Hepatocyte (in vitro differentiated cells): ENCODE results near the gene EPHA2. TPM values are rescaled to one million over a fixed set of nuclear protein-coding genes. Genes with fewer than 3 reads are reported as not detected.

Experiments
- DNase-seq: peaks from one replicate; pipeline ENCODE4 v3.0.0-alpha.2; 2016; ENCODE audit warnings: low spot score
- H2AFZ ChIP-seq: fragments of 200-600 bp; sonication (generic); 2 replicates; pipeline ENCODE4 v1.6.0; 2016; ENCODE audit warnings: antibody characterized with exemption, mild to moderate bottlenecking
- H3K27ac ChIP-seq: fragments of 200-600 bp; sonication (generic); 2 replicates; pipeline ENCODE4 v1.5.1; 2016; ENCODE audit warnings: mild to moderate bottlenecking
- H3K27me3 ChIP-seq: fragments of 200-600 bp; sonication (generic); 2 replicates; pipeline ENCODE4 v1.6.1; 2016
- H3K36me3 ChIP-seq: fragments of 200-600 bp; sonication (generic); replicated peaks from 2 replicates; pipeline ENCODE4 v1.5.1; 2016; ENCODE audit warnings: low read depth; ENCODE audit not compliant: insufficient read depth
- H3K4me1 ChIP-seq: fragments of 200-600 bp; sonication (generic); 2 replicates; pipeline ENCODE4 v1.5.1; 2016; ENCODE audit warnings: mild to moderate bottlenecking, moderate library complexity; ENCODE audit not compliant: insufficient read depth
- H3K4me2 ChIP-seq: fragments of 200-600 bp; sonication (generic); 2 replicates; pipeline ENCODE4 v1.6.0; 2016
- H3K4me3 ChIP-seq: fragments of 200-600 bp; sonication (generic); 2 replicates; pipeline ENCODE4 v1.5.1; 2016; ENCODE audit warnings: mild to moderate bottlenecking
- H3K79me2 ChIP-seq: fragments of 200-600 bp; sonication (generic); 2 replicates; pipeline ENCODE4 v1.6.0; 2017; ENCODE audit warnings: mild to moderate bottlenecking
- H3K9me2 ChIP-seq: fragments of 200-600 bp; sonication (generic); replicated peaks from 2 replicates; pipeline ENCODE4 v1.6.0; 2017; ENCODE audit warnings: mild to moderate bottlenecking; ENCODE audit not compliant: insufficient read depth
- H3K9me3 ChIP-seq: fragments of 200-600 bp; sonication (generic); 2 replicates; pipeline ENCODE4 v1.5.1; 2016; ENCODE audit warnings: low read depth, mild to moderate bottlenecking
- H4K20me1 ChIP-seq: fragments of 200-600 bp; sonication (generic); 2 replicates; pipeline ENCODE4 v1.6.0; 2016; ENCODE audit warnings: mild to moderate bottlenecking; ENCODE audit not compliant: insufficient read depth, poor library complexity, severe bottlenecking
- EZH2 ChIP-seq: fragments of 200-600 bp; sonication (generic); IDR thresholded peaks from 2 replicates; pipeline ENCODE4 v1.6.1; 2016; ENCODE audit warnings: antibody characterized with exemption, mild to moderate bottlenecking, borderline replicate concordance
- EZH2phosphoT487 ChIP-seq: fragments of 200-600 bp; sonication (generic); IDR thresholded peaks from one replicate; pipeline ENCODE4 v1.6.1; 2018; ENCODE audit warnings: antibody characterized with exemption, mild to moderate bottlenecking, low read depth, moderate library complexity; ENCODE audit not compliant: unreplicated experiment, severe bottlenecking
- WGBS: methylation state at CpG from one replicate; pipeline ENCODE4 v1.1.6; 2016; ENCODE audit warnings: low lambda C conversion rate; ENCODE audit errors: missing lambda C conversion rate; 5-methylcytosine and 5-hydroxymethylcytosine counted together
- polyA plus RNA-seq: library from polyadenylated mRNA; unstranded; fragments of >200 nt; fragmentation: Nextera tagmentation; extraction: Ambion mirVana; gene quantifications from 2 replicates; pipeline ENCODE4 v1.2.1, GENCODE V29; 2016
- total RNA-seq: library from RNA; depleted of rRNA; stranded (reverse); fragments of >200 nt; gene quantifications from 2 replicates; pipeline ENCODE4 v1.2.3, GENCODE V29; 2014
- TF ChIP-seq, protein P1 (sequence below): fragments of 200-600 bp; sonication (generic); IDR thresholded peaks from 2 replicates; pipeline ENCODE4 v1.5.1; 2016; ENCODE audit warnings: antibody characterized with exemption, mild to moderate bottlenecking; ENCODE audit not compliant: poor library complexity

The EPHA2 gene
- total and polyA plus RNA-seq, 2 experiments from 2014 or later, result 20.4 to 27.3 TPM

GRCh38 chr1:16076031-16076864 is 79.6 kb downstream of the EPHA2 start:
- no peaks in the 10 kb centered on the region for H3K36me3 ChIP-seq
- no peak overlapping the region for H3K4me3 ChIP-seq
- H2AFZ ChIP-seq, result no peak overlapping the region
- H3K9me3 ChIP-seq, result no peaks in the 10 kb centered on the region
- H4K20me1 ChIP-seq, result no peaks in the 10 kb centered on the region
- WGBS, result 76% methylated on average over 14 of the region's 14 CpGs
- H3K4me2 ChIP-seq, result no peak overlapping the region
- TF ChIP-seq EZH2 (no peak), EZH2phosphoT487 (no peak)
- TF ChIP-seq, protein P1, sequence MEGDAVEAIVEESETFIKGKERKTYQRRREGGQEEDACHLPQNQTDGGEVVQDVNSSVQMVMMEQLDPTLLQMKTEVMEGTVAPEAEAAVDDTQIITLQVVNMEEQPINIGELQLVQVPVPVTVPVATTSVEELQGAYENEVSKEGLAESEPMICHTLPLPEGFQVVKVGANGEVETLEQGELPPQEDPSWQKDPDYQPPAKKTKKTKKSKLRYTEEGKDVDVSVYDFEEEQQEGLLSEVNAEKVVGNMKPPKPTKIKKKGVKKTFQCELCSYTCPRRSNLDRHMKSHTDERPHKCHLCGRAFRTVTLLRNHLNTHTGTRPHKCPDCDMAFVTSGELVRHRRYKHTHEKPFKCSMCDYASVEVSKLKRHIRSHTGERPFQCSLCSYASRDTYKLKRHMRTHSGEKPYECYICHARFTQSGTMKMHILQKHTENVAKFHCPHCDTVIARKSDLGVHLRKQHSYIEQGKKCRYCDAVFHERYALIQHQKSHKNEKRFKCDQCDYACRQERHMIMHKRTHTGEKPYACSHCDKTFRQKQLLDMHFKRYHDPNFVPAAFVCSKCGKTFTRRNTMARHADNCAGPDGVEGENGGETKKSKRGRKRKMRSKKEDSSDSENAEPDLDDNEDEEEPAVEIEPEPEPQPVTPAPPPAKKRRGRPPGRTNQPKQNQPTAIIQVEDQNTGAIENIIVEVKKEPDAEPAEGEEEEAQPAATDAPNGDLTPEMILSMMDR, result no peak
- no peaks in the 10 kb centered on the region for H3K9me2 ChIP-seq
- DNase-seq, result no peak
- H3K79me2 ChIP-seq, result no peaks in the 10 kb centered on the region
- no peaks in the 10 kb centered on the region for H3K27me3 ChIP-seq
- H3K27ac ChIP-seq, result no peak overlapping the region
- peaks cover 7% of the 10 kb centered on the region for H3K4me1 ChIP-seq

DNA sequence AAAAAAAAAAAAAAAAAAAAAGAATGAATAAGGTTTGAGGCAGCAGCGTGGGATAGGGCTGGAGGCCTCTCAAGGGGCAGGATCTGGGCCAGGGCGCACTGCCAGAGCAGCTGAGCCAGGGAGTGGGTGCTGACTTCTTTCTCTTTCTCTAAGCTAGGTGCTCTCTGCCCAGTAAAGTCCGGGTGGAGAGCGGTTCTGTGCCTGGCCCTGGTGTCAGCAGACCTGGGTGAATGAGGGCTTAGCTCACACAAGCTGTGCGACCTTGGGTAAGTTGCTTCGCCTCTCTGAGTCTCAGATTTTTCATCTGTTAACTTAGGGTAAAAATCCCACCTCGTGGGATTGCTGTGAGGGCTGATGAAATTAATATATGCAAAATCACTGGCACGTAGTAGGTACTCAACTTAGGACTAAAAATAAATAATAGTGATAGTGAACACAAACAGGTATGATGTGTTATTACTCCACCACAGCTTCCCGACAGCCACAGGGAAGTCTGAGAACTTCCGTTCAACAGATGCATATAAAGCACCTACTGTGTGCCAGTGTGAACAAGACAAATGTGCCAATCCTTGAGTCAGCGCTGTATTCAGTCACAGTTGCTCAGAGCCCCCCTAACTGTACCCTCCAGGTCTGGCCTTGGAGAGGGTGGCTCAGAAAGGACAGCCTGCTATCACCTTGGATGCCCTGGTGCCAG is 80.4 kb downstream of the EPHA2 start:
- Histone ChIP-seq H3K9me2 (no peaks in the 10 kb centered on the region), H3K27me3 (no peaks in the 10 kb centered on the region), H3K27ac (no peak overlapping the region), H3K4me1 (peaks cover 7% of the 10 kb centered on the region), H2AFZ (no peak overlapping the region), H3K4me3 (no peak overlapping the region), H3K9me3 (no peaks in the 10 kb centered on the region), H3K79me2 (no peaks in the 10 kb centered on the region), H4K20me1 (no peaks in the 10 kb centered on the region), H3K4me2 (no peak overlapping the region), H3K36me3 (no peaks in the 10 kb centered on the region)
- TF ChIP-seq EZH2phosphoT487 (no peak), EZH2 (no peak)
- TF ChIP-seq, protein P1, result no peak
- peak; percentile 58 for DNase-seq
- 91% methylated on average over 11 of the region's 11 CpGs for WGBS

Other genes starting within 250 kb of the EPHA2 start
- gene ZBTB17, start 180.0 kb downstream of the EPHA2 start, total RNA-seq, result 15.3 and 16.8 TPM in 2 replicates
- 32.3 and 51.1 TPM in 2 replicates for gene ZBTB17, start 180.0 kb downstream of the EPHA2 start, polyA plus RNA-seq
- gene SRARP, start 151.8 kb downstream of the EPHA2 start, total RNA-seq, result not detected in 2 replicates
- not detected in 2 replicates for gene SRARP, start 151.8 kb downstream of the EPHA2 start, polyA plus RNA-seq
- gene HSPB7, start 138.0 kb downstream of the EPHA2 start, total RNA-seq, result 12.6 and 17.4 TPM in 2 replicates
- gene HSPB7, start 138.0 kb downstream of the EPHA2 start, polyA plus RNA-seq, result 59.4 and 66.2 TPM in 2 replicates
- 1.0 and 1.3 TPM in 2 replicates for gene CLCNKA, start 134.0 kb downstream of the EPHA2 start, total RNA-seq
- gene CLCNKA, start 134.0 kb downstream of the EPHA2 start, polyA plus RNA-seq, result 1.3 and 2.7 TPM in 2 replicates
- 0.47 and 1.0 TPM in 2 replicates for gene CLCNKB, start 112.3 kb downstream of the EPHA2 start, total RNA-seq
- 1.4 and 1.8 TPM in 2 replicates for gene CLCNKB, start 112.3 kb downstream of the EPHA2 start, polyA plus RNA-seq
- gene FAM131C, start 82.4 kb downstream of the EPHA2 start, total RNA-seq, result 3.3 and 3.5 TPM in 2 replicates
- gene FAM131C, start 82.4 kb downstream of the EPHA2 start, polyA plus RNA-seq, result 7.5 and 11.7 TPM in 2 replicates
- gene ARHGEF19, start 56.6 kb upstream of the EPHA2 start, total RNA-seq, result 15.9 and 21.0 TPM in 2 replicates
- gene ARHGEF19, start 56.6 kb upstream of the EPHA2 start, polyA plus RNA-seq, result 24.7 and 24.8 TPM in 2 replicates
- gene CPLANE2, start 81.1 kb upstream of the EPHA2 start, total RNA-seq, result 5.4 and 6.6 TPM in 2 replicates
- 2.9 and 6.6 TPM in 2 replicates for gene CPLANE2, start 81.1 kb upstream of the EPHA2 start, polyA plus RNA-seq
- gene FBXO42, start 196.4 kb upstream of the EPHA2 start, total RNA-seq, result 19.5 and 19.9 TPM in 2 replicates
- gene FBXO42, start 196.4 kb upstream of the EPHA2 start, polyA plus RNA-seq, result 21.1 and 22.1 TPM in 2 replicates
- 72.1 and 80.5 TPM in 2 replicates for gene SZRD1, start 211.2 kb upstream of the EPHA2 start, total RNA-seq
- gene SZRD1, start 211.2 kb upstream of the EPHA2 start, polyA plus RNA-seq, result 46.8 and 63.0 TPM in 2 replicates